Vagina (tissue), 2 donors: ENCODE results near the gene CDH24.

ENCODE experiments used
- CTCF ChIP-seq, 3 experiments: fragments of 450-650 bp in 2 of 3; fragments of 200-600 bp in 1 of 3; sonication (generic) in 1 of 3; IDR thresholded peaks; one replicate each; pipeline ENCODE4 v1.5.1; 2017 to 2019; ENCODE audit warnings: antibody characterized with exemption in 3 of 3, mild to moderate bottlenecking in 2 of 3, moderate library complexity in 2 of 3
- POLR2A ChIP-seq, 2 donors: fragments of 450-650 bp; IDR thresholded peaks; one replicate each; pipeline ENCODE4 v1.6.1; 2017; ENCODE audit warnings: antibody characterized with exemption in 2 of 2, mild to moderate bottlenecking in 2 of 2, moderate library complexity in 2 of 2

DNA sequence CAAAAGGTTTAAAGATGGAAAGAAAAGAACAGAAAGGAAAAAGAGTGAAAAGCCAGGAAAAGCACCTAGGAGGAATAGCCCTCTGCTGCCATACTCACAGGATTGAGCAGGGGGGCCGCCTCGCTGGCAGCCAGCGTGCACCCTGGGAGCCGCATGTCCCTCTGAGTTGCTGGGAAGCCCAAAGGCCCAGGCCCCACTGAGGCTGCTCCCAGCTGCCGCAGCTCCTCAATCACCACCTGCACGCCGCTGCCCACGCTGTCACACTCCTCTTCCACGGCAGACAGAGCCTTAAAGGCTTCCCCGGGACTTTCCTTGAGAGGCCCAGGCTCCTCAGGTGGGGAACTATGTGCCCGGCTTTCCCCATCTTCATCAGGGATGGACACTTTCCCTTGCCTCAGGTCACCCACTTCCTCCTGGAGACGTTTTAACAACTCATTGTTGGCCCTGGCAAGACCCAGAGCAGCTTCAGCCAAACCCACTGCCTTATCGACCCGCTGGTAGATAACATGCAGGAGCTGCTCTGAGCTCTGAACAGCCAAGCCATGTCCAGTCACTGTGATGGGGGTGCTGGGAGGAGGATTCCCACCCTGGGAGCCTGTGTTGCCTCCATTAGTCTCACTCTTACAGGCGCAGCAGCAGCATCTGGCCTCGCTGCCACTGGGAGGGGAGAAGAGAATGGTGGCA is 58.8 kb downstream of the CDH24 start:
- TF ChIP-seq CTCF (IDR thresholded peaks at IDR 0.05) (no peak), POLR2A (IDR thresholded peaks at IDR 0.05) (no peak)
